Fibroblast of lung (primary cell): ENCODE measurements around the gene CCDC190.

Experiments
- CTCF ChIP-seq, 2 donors: IDR thresholded peaks in 1 of 2; conservative IDR thresholded peaks in 1 of 2; 1 replicate in 1 of 2; 2 replicates in 1 of 2; pipeline ENCODE4 v1.5.1; 2011 to 2012; ENCODE audit warnings: low read length in 2 of 2, control low read depth in 1 of 2, inconsistent platforms in 1 of 2, low read depth in 1 of 2, mild to moderate bottlenecking in 1 of 2
- EZH2 ChIP-seq: IDR thresholded peaks from 2 replicates; pipeline ENCODE4 v1.5.1; 2012; ENCODE audit warnings: low read length, control low read depth, mild to moderate bottlenecking; ENCODE audit errors: missing control alignments

- TF ChIP-seq CTCF (conservative IDR thresholded peaks at IDR 0.05 in 1 of 2, IDR thresholded peaks at IDR 0.05 in 1 of 2; ENCODE audit: low read depth in 1 of 2, low read length in 2 of 2) = no peak
- no peak for TF ChIP-seq EZH2
Measured at GRCh38 chr1:162882248-162882674, 21.3 kb upstream of the CCDC190 start.
